Neural progenitor cell (in vitro differentiated cells): ENCODE measurements around the gene PDGFD.

Source experiments
- CTCF ChIP-seq: fragments of 200-600 bp; sonication (generic); IDR thresholded peaks from 2 replicates; pipeline ENCODE4 v1.5.1; 2017; ENCODE audit warnings: antibody characterized with exemption, mild to moderate bottlenecking
- EZH2 ChIP-seq: fragments of 200-600 bp; sonication (generic); IDR thresholded peaks from 2 replicates; pipeline ENCODE4 v1.6.1; 2017; ENCODE audit warnings: antibody characterized with exemption, mild to moderate bottlenecking, moderate library complexity
- EZH2phosphoT487 ChIP-seq: fragments of 200-600 bp; sonication (generic); IDR thresholded peaks from 2 replicates; pipeline ENCODE4 v1.6.1; 2017; ENCODE audit warnings: antibody characterized with exemption

- TF ChIP-seq CTCF (no peak), EZH2phosphoT487 (no peak), EZH2 (no peak)
These were observed 288.0 kb downstream of the PDGFD start for GRCh38 chr11:103875855-103876510.
